K562 (cell line): ENCODE measurements around the gene SOSTDC1. TPM values are rescaled to one million over a fixed set of nuclear protein-coding genes. Genes with fewer than 3 reads are reported as not detected.

Experiments used
- MAFF ChIP-seq: IDR thresholded peaks from 2 replicates; pipeline ENCODE4 v1.6.1; 2012; ENCODE audit warnings: low read length, improper control_type of control experiment
- NR4A1 ChIP-seq, 2 experiments: fragments of 250-450 bp in 1 of 2; fragments of 450-650 bp in 1 of 2; sonication (Bioruptor Pico) in 1 of 2; IDR thresholded peaks; 2 replicates each; pipeline versions ENCODE4 v1.4.0 to v1.6.1; 2016 to 2020; ENCODE audit warnings: mild to moderate bottlenecking in 2 of 2, missing compliant biosample characterization in 1 of 2, missing genetic modification characterization in 1 of 2, moderate library complexity in 1 of 2
- TAF9B ChIP-seq: fragments of 450-650 bp; IDR thresholded peaks from 2 replicates; pipeline ENCODE4 v1.6.1; 2018; ENCODE audit warnings: mild to moderate bottlenecking; ENCODE audit not compliant: partially characterized antibody
- ZC3H11A ChIP-seq: IDR thresholded peaks from 2 replicates; pipeline ENCODE4 v1.6.1; 2012; ENCODE audit warnings: low read depth, low read length, improper control_type of control experiment
- ZNF77 ChIP-seq: fragments of 250-450 bp; sonication (Bioruptor Pico); IDR thresholded peaks from 2 replicates; pipeline ENCODE4 v1.5.0; 2020
- ZNF778 ChIP-seq: fragments of 450-650 bp; formaldehyde crosslinking; IDR thresholded peaks from 2 replicates; pipeline ENCODE4 v1.4.0; 2020; ENCODE audit warnings: mild to moderate bottlenecking, moderate library complexity
- ZNF830 ChIP-seq: fragments of 250-450 bp; sonication (Bioruptor Pico); IDR thresholded peaks from 2 replicates; pipeline ENCODE4 v1.5.0; 2021; ENCODE audit warnings: mild to moderate bottlenecking
- polyA plus RNA-seq, 8 experiments: library from polyadenylated mRNA; depleted of rRNA in 4 of 8; stranded (reverse) in 5 of 8; unstranded in 3 of 8; fragments of >200 nt; fragmentation: Nextera tagmentation in 2 of 8; fragmentation: Illumina TruSeq in 1 of 8; extraction: Ambion mirVana in 2 of 8; extraction: Trizol in 1 of 8; gene quantifications; 2 replicates each; pipeline versions ENCODE4 v1.2.1 to v1.2.3, GENCODE V29; 2011 to 2014; ENCODE audit warnings: inconsistent platforms in 1 of 8, missing spikeins in 1 of 8
- total RNA-seq, 7 experiments: library from RNA; depleted of rRNA in 6 of 7; stranded (reverse); fragments of >200 nt in 6 of 7; fragmentation: Illumina TruSeq in 2 of 7; extraction: Trizol in 2 of 7; gene quantifications; 2 replicates each; pipeline versions ENCODE4 v1.2.1 to v1.2.3, GENCODE V29; 2011 to 2021; ENCODE audit warnings: low replicate concordance in 1 of 7
- TF ChIP-seq, protein P1 (sequence below): fragments of 450-650 bp; IDR thresholded peaks from 2 replicates; pipeline ENCODE4 v1.6.1; 2016; ENCODE audit warnings: mild to moderate bottlenecking, moderate library complexity
- TF ChIP-seq, protein P2 (sequence below): fragments of 250-450 bp; sonication (Bioruptor Pico); IDR thresholded peaks from 2 replicates; pipeline ENCODE4 v1.4.0; 2020

SOSTDC1 gene
- total and polyA plus RNA-seq, 9 of the 15 experiments (the other 6 are each of a cell fraction or from before 2014, with no cell fraction given): 8.3 to 48.6 (median 15.9) TPM

- TF ChIP-seq, protein P1, sequence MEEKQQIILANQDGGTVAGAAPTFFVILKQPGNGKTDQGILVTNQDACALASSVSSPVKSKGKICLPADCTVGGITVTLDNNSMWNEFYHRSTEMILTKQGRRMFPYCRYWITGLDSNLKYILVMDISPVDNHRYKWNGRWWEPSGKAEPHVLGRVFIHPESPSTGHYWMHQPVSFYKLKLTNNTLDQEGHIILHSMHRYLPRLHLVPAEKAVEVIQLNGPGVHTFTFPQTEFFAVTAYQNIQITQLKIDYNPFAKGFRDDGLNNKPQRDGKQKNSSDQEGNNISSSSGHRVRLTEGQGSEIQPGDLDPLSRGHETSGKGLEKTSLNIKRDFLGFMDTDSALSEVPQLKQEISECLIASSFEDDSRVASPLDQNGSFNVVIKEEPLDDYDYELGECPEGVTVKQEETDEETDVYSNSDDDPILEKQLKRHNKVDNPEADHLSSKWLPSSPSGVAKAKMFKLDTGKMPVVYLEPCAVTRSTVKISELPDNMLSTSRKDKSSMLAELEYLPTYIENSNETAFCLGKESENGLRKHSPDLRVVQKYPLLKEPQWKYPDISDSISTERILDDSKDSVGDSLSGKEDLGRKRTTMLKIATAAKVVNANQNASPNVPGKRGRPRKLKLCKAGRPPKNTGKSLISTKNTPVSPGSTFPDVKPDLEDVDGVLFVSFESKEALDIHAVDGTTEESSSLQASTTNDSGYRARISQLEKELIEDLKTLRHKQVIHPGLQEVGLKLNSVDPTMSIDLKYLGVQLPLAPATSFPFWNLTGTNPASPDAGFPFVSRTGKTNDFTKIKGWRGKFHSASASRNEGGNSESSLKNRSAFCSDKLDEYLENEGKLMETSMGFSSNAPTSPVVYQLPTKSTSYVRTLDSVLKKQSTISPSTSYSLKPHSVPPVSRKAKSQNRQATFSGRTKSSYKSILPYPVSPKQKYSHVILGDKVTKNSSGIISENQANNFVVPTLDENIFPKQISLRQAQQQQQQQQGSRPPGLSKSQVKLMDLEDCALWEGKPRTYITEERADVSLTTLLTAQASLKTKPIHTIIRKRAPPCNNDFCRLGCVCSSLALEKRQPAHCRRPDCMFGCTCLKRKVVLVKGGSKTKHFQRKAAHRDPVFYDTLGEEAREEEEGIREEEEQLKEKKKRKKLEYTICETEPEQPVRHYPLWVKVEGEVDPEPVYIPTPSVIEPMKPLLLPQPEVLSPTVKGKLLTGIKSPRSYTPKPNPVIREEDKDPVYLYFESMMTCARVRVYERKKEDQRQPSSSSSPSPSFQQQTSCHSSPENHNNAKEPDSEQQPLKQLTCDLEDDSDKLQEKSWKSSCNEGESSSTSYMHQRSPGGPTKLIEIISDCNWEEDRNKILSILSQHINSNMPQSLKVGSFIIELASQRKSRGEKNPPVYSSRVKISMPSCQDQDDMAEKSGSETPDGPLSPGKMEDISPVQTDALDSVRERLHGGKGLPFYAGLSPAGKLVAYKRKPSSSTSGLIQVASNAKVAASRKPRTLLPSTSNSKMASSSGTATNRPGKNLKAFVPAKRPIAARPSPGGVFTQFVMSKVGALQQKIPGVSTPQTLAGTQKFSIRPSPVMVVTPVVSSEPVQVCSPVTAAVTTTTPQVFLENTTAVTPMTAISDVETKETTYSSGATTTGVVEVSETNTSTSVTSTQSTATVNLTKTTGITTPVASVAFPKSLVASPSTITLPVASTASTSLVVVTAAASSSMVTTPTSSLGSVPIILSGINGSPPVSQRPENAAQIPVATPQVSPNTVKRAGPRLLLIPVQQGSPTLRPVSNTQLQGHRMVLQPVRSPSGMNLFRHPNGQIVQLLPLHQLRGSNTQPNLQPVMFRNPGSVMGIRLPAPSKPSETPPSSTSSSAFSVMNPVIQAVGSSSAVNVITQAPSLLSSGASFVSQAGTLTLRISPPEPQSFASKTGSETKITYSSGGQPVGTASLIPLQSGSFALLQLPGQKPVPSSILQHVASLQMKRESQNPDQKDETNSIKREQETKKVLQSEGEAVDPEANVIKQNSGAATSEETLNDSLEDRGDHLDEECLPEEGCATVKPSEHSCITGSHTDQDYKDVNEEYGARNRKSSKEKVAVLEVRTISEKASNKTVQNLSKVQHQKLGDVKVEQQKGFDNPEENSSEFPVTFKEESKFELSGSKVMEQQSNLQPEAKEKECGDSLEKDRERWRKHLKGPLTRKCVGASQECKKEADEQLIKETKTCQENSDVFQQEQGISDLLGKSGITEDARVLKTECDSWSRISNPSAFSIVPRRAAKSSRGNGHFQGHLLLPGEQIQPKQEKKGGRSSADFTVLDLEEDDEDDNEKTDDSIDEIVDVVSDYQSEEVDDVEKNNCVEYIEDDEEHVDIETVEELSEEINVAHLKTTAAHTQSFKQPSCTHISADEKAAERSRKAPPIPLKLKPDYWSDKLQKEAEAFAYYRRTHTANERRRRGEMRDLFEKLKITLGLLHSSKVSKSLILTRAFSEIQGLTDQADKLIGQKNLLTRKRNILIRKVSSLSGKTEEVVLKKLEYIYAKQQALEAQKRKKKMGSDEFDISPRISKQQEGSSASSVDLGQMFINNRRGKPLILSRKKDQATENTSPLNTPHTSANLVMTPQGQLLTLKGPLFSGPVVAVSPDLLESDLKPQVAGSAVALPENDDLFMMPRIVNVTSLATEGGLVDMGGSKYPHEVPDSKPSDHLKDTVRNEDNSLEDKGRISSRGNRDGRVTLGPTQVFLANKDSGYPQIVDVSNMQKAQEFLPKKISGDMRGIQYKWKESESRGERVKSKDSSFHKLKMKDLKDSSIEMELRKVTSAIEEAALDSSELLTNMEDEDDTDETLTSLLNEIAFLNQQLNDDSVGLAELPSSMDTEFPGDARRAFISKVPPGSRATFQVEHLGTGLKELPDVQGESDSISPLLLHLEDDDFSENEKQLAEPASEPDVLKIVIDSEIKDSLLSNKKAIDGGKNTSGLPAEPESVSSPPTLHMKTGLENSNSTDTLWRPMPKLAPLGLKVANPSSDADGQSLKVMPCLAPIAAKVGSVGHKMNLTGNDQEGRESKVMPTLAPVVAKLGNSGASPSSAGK: peak; percentile 47; the same call in 1 of the 2 replicates
- TF ChIP-seq MAFF: peak; percentile 38; the same call in 1 of the 2 replicates
- no peak for TF ChIP-seq ZNF778 (CRISPR knock-in tag)
- TF ChIP-seq TAF9B: peak; percentile 26
- no peak for TF ChIP-seq ZNF77 (CRISPR knock-in tag)
- no peak for TF ChIP-seq ZC3H11A
- TF ChIP-seq ZNF830 (CRISPR knock-in tag): 0 out of 2 replicates have a peak, but pooled peaks have one; percentile 65
- TF ChIP-seq, protein P2, sequence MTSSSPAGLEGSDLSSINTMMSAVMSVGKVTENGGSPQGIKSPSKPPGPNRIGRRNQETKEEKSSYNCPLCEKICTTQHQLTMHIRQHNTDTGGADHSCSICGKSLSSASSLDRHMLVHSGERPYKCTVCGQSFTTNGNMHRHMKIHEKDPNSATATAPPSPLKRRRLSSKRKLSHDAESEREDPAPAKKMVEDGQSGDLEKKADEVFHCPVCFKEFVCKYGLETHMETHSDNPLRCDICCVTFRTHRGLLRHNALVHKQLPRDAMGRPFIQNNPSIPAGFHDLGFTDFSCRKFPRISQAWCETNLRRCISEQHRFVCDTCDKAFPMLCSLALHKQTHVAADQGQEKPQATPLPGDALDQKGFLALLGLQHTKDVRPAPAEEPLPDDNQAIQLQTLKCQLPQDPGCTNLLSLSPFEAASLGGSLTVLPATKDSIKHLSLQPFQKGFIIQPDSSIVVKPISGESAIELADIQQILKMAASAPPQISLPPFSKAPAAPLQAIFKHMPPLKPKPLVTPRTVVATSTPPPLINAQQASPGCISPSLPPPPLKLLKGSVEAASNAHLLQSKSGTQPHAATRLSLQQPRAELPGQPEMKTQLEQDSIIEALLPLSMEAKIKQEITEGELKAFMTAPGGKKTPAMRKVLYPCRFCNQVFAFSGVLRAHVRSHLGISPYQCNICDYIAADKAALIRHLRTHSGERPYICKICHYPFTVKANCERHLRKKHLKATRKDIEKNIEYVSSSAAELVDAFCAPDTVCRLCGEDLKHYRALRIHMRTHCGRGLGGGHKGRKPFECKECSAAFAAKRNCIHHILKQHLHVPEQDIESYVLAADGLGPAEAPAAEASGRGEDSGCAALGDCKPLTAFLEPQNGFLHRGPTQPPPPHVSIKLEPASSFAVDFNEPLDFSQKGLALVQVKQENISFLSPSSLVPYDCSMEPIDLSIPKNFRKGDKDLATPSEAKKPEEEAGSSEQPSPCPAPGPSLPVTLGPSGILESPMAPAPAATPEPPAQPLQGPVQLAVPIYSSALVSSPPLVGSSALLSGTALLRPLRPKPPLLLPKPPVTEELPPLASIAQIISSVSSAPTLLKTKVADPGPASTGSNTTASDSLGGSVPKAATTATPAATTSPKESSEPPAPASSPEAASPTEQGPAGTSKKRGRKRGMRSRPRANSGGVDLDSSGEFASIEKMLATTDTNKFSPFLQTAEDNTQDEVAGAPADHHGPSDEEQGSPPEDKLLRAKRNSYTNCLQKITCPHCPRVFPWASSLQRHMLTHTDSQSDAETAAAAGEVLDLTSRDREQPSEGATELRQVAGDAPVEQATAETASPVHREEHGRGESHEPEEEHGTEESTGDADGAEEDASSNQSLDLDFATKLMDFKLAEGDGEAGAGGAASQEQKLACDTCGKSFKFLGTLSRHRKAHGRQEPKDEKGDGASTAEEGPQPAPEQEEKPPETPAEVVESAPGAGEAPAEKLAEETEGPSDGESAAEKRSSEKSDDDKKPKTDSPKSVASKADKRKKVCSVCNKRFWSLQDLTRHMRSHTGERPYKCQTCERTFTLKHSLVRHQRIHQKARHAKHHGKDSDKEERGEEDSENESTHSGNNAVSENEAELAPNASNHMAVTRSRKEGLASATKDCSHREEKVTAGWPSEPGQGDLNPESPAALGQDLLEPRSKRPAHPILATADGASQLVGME (CRISPR knock-in tag): no peak
- TF ChIP-seq NR4A1 (CRISPR knock-in tag; IDR thresholded peaks at IDR 0.05): no peak
- no peak for TF ChIP-seq NR4A1 (tag; IDR thresholded peaks at IDR 0.05)
Observed at GRCh38 chr7:16421333-16422102, 44.0 kb downstream of the SOSTDC1 start, which contains the start of gene CRPPA (continued).
